Left hindlimb (tissue), 1 donor: ENCODE results near the gene CNTN5.

Experiments
- DNase-seq: peaks from one replicate; pipeline ENCODE4 v3.0.0-alpha.2; 2018

CNTN5 gene

GRCh38 chr11:100133114-100133513 lies 1112.4 kb downstream of the CNTN5 start:
- DNase-seq, result no peak

GRCh38 chr11:100141201-100141600 lies 1120.5 kb downstream of the CNTN5 start:
- DNase-seq, result no peak

- no peak for DNase-seq
Measured at GRCh38 chr11:100151944-100152343, 1131.2 kb downstream of the CNTN5 start.

GRCh38 chr11:100152766-100153165 lies 1132.0 kb downstream of the CNTN5 start:
- no peak for DNase-seq

- DNase-seq, result no peak
Measured at GRCh38 chr11:100163471-100163870, 1142.7 kb downstream of the CNTN5 start.

- DNase-seq, result no peak
Measured at GRCh38 chr11:100174881-100175280, 1154.1 kb downstream of the CNTN5 start.

GRCh38 chr11:100176456-100176855 lies 1155.7 kb downstream of the CNTN5 start:
- no peak for DNase-seq

GRCh38 chr11:100177651-100178050 lies 1156.9 kb downstream of the CNTN5 start:
- no peak for DNase-seq

GRCh38 chr11:100182350-100182749 lies 1161.6 kb downstream of the CNTN5 start:
- no peak for DNase-seq

- DNase-seq, result no peak
Measured at GRCh38 chr11:100182927-100183326, 1162.2 kb downstream of the CNTN5 start.

- no peak for DNase-seq
Measured at GRCh38 chr11:100185588-100185987, 1164.8 kb downstream of the CNTN5 start.

- no peak for DNase-seq
Measured at GRCh38 chr11:100188137-100188783, 1167.5 kb downstream of the CNTN5 start.

GRCh38 chr11:100190395-100190794 lies 1169.6 kb downstream of the CNTN5 start:
- no peak for DNase-seq

GRCh38 chr11:100192181-100192580 lies 1171.4 kb downstream of the CNTN5 start:
- no peak for DNase-seq

GRCh38 chr11:100203789-100204188 lies 1183.0 kb downstream of the CNTN5 start:
- DNase-seq, result no peak

GRCh38 chr11:100205926-100206325 lies 1185.2 kb downstream of the CNTN5 start:
- DNase-seq, result no peak

- DNase-seq, result no peak
Measured at GRCh38 chr11:100208207-100208606, 1187.5 kb downstream of the CNTN5 start.

GRCh38 chr11:100214791-100215190 lies 1194.0 kb downstream of the CNTN5 start:
- DNase-seq, result no peak

- DNase-seq, result no peak
Measured at GRCh38 chr11:100220801-100221200, 1200.1 kb downstream of the CNTN5 start.

- no peak for DNase-seq
Measured at GRCh38 chr11:100221791-100222190, 1201.0 kb downstream of the CNTN5 start.

- no peak for DNase-seq
Measured at GRCh38 chr11:100224541-100225034, 1203.8 kb downstream of the CNTN5 start.

GRCh38 chr11:100229086-100229485 lies 1208.3 kb downstream of the CNTN5 start:
- DNase-seq, result no peak

- DNase-seq, result no peak
Measured at GRCh38 chr11:100232006-100232405, 1211.3 kb downstream of the CNTN5 start.

GRCh38 chr11:100235085-100235484 lies 1214.3 kb downstream of the CNTN5 start:
- no peak for DNase-seq

- no peak for DNase-seq
Measured at GRCh38 chr11:100240025-100240539, 1219.3 kb downstream of the CNTN5 start.
